Anterior cingulate cortex (tissue), 58 donors: Measurements from ENCODE around the gene NAB1.

Source experiments
- DNase-seq, 58 donors: peaks; one replicate each; lab custom pipeline; 2025; lab: John Stamatoyannopoulos, UW

The NAB1 gene

GRCh38 chr2:190635781-190636180 is 13.1 kb upstream of the NAB1 start:
- DNase-seq, result no peak

- no peak for DNase-seq
Observed at GRCh38 chr2:190636361-190636760, 12.5 kb upstream of the NAB1 start.

- DNase-seq, result peak in 1 of 58 donors; percentile 5
Observed at GRCh38 chr2:190637281-190637734, 11.6 kb upstream of the NAB1 start.

GRCh38 chr2:190637903-190638618 is 10.8 kb upstream of the NAB1 start:
- peak in 34 of 58 donors; percentile 4 to 72 (median 32) for DNase-seq

- no peak for DNase-seq
Observed at GRCh38 chr2:190640117-190640516, 8.8 kb upstream of the NAB1 start.

GRCh38 chr2:190641469-190641868 is 7.4 kb upstream of the NAB1 start:
- no peak for DNase-seq

GRCh38 chr2:190646780-190647522 is 1.9 kb upstream of the NAB1 start:
- peak in 1 of 58 donors; percentile 5 for DNase-seq

GRCh38 chr2:190648289-190649034 is 421 bp upstream of the NAB1 start:
- DNase-seq, result peak in 57 of 58 donors; percentile 51 to 99 (median 87)

- peak in 15 of 58 donors; percentile 5 to 64 (median 26) for DNase-seq
Observed at GRCh38 chr2:190649798-190650390, 1.0 kb downstream of the NAB1 start.

GRCh38 chr2:190651413-190651812 is 2.5 kb downstream of the NAB1 start:
- no peak for DNase-seq

- no peak for DNase-seq
Observed at GRCh38 chr2:190653231-190653630, 4.3 kb downstream of the NAB1 start.

GRCh38 chr2:190653931-190654330 is 5.0 kb downstream of the NAB1 start:
- no peak for DNase-seq

- DNase-seq, result no peak
Observed at GRCh38 chr2:190655113-190655512, 6.2 kb downstream of the NAB1 start.

GRCh38 chr2:190655570-190655969 is 6.7 kb downstream of the NAB1 start:
- no peak for DNase-seq

- DNase-seq, result no peak
Observed at GRCh38 chr2:190656301-190656700, 7.4 kb downstream of the NAB1 start.

- no peak for DNase-seq
Observed at GRCh38 chr2:190657474-190658255, 8.8 kb downstream of the NAB1 start.

GRCh38 chr2:190659553-190659952 is 10.7 kb downstream of the NAB1 start:
- DNase-seq, result peak in 1 of 58 donors; percentile 1

GRCh38 chr2:190662754-190663153 is 13.9 kb downstream of the NAB1 start:
- DNase-seq, result no peak

GRCh38 chr2:190663348-190663747 is 14.5 kb downstream of the NAB1 start:
- no peak for DNase-seq

- DNase-seq, result no peak
Observed at GRCh38 chr2:190663839-190664238, 15.0 kb downstream of the NAB1 start.
